ENCODE results near the gene CEP20.

The CEP20 gene

GRCh38 chr16:15827709-15828343, 60.6 kb downstream of the CEP20 start:
- DNase-seq = no peak

GRCh38 chr16:15827299-15827698, 61.1 kb downstream of the CEP20 start:
- no peak for DNase-seq

- no peak for DNase-seq
Measured at GRCh38 chr16:15825750-15826305, 62.6 kb downstream of the CEP20 start.

GRCh38 chr16:15822957-15823356, 65.4 kb downstream of the CEP20 start:
- DNase-seq = no peak

- DNase-seq = no peak
Measured at GRCh38 chr16:15820837-15821236, 67.6 kb downstream of the CEP20 start.

- DNase-seq = no peak
Measured at GRCh38 chr16:15819046-15819445, 69.4 kb downstream of the CEP20 start.

- DNase-seq = no peak
Measured at GRCh38 chr16:15817446-15817845, 71.0 kb downstream of the CEP20 start.

- DNase-seq = no peak
Measured at GRCh38 chr16:15816228-15816627, 72.2 kb downstream of the CEP20 start.
